Measurements from ENCODE around the gene KYAT1. TPM values are rescaled to one million over a fixed set of nuclear protein-coding genes. Genes with fewer than 3 reads are reported as not detected.

KYAT1 gene
- total RNA-seq, 1 experiment from 2014 or later, result 6.1 TPM

DNA sequence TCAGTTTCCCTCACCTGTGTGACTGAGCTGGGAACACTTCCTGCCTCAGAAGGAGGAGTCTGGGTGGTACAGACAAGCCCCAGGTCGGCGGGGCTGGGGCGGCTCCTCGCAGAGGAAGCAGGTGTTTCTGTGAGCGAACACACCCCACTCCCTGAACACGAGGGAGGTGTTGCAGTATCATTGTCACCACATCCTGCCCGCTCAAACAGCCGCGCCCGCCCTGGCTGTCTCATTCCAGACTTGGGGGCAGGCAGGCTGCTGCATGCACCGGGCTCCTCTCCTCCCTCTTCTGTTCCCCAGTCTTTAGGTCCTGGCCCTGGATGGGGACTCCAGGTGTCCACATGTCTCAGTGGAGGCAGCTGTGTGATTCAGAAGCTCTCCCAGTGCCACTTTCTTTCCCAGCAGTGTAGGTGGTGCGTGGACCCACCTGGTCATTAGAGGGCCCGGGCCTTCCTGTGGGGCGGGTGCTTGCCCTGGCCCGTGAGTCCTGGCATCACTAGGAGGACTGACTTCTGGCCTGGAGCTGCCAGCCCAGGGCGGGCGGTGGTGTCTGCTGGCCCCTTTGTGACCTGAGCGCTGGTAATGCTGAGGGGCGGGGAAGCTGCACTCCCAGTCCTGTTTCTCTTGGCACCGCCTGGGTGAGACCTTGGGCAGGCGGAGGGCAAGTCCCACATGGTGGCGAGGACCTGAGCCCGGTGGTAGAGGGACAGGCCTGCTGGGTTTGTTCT lies 20.8 kb upstream of the KYAT1 start:
- Histone ChIP-seq H3K4me3 (ENCODE audit: low read depth in 2 of 2, low read length in 2 of 2) (no peak overlapping the region), H3K36me3 (ENCODE audit: control insufficient read depth, insufficient read depth, low read length) (no peaks in the 10 kb centered on the region), H3K4me1 (ENCODE audit: control insufficient read depth, insufficient read depth, low read length) (no peaks in the 10 kb centered on the region), H3K27ac (ENCODE audit: low read length) (no peak overlapping the region), H3K27me3 (ENCODE audit: control insufficient read depth, insufficient read depth, low read length) (no peaks in the 10 kb centered on the region), H3K9me3 (ENCODE audit: control insufficient read depth, insufficient read depth, low read depth, low read length) (no peaks in the 10 kb centered on the region)
- TF ChIP-seq, protein P1, sequence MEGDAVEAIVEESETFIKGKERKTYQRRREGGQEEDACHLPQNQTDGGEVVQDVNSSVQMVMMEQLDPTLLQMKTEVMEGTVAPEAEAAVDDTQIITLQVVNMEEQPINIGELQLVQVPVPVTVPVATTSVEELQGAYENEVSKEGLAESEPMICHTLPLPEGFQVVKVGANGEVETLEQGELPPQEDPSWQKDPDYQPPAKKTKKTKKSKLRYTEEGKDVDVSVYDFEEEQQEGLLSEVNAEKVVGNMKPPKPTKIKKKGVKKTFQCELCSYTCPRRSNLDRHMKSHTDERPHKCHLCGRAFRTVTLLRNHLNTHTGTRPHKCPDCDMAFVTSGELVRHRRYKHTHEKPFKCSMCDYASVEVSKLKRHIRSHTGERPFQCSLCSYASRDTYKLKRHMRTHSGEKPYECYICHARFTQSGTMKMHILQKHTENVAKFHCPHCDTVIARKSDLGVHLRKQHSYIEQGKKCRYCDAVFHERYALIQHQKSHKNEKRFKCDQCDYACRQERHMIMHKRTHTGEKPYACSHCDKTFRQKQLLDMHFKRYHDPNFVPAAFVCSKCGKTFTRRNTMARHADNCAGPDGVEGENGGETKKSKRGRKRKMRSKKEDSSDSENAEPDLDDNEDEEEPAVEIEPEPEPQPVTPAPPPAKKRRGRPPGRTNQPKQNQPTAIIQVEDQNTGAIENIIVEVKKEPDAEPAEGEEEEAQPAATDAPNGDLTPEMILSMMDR (IDR thresholded peaks at IDR 0.05), result no peak
- no peak for TF ChIP-seq SIN3A (IDR thresholded peaks at IDR 0.05; ENCODE audit: borderline replicate concordance, insufficient read depth, low read depth, low read length)
- TF ChIP-seq TCF7L2 (IDR thresholded peaks at IDR 0.05; ENCODE audit: low read depth, low read length), result no peak
- TF ChIP-seq REST (IDR thresholded peaks at IDR 0.05; ENCODE audit: insufficient read depth in 1 of 2, low read depth in 2 of 2, low read length in 1 of 2), result no peak
- TF ChIP-seq POLR2AphosphoS5 (IDR thresholded peaks at IDR 0.05; ENCODE audit: low read depth, low read length), result no peak
- no peak for ATAC-seq
- in situ Hi-C loops (cut with HindIII; ENCODE audit: low pct_unique_long_range_greater_than_20kb, low sequenced_read_pairs) (no loop called here), intact Hi-C loops (cut with micrococcal nuclease; ENCODE audit: unreplicated experiment) (no loop called here)
- BruUV-seq (replicated peaks), result no TSS peak
- no peak for DNase-seq (ENCODE audit: low read depth, low spot score)
- ChIA-PET CTCF (no interaction called here), POLR2A (interaction anchor here (0.7 kb wide), 1 partner anchor 14 kb away, joined by 4 read pairs; no protein-coding TSS in a partner anchor)

GRCh38 chr9:128901822-128902221 lies 20.1 kb upstream of the KYAT1 start:
- no peaks in the 10 kb centered on the region for H3K4me1 ChIP-seq (ENCODE audit: control insufficient read depth, insufficient read depth, low read length)
- no peaks in the 10 kb centered on the region for H3K27me3 ChIP-seq (ENCODE audit: control insufficient read depth, insufficient read depth, low read length)
- BruUV-seq (replicated peaks), result no TSS peak
- DNase-seq (ENCODE audit: low read depth, low spot score) (no peak), ATAC-seq (no peak)
- H3K4me3 ChIP-seq (ENCODE audit: low read depth in 2 of 2, low read length in 2 of 2), result no peak overlapping the region
- no peak overlapping the region for H3K27ac ChIP-seq (ENCODE audit: low read length)
- CTCF ChIA-PET, result no interaction called here
- H3K9me3 ChIP-seq (ENCODE audit: control insufficient read depth, insufficient read depth, low read depth, low read length), result no peaks in the 10 kb centered on the region
- in situ Hi-C loops (cut with HindIII; ENCODE audit: low pct_unique_long_range_greater_than_20kb, low sequenced_read_pairs) (no loop called here), intact Hi-C loops (cut with micrococcal nuclease; ENCODE audit: unreplicated experiment) (no loop called here)
- no peaks in the 10 kb centered on the region for H3K36me3 ChIP-seq (ENCODE audit: control insufficient read depth, insufficient read depth, low read length)
- POLR2A ChIA-PET, result interaction anchor here (0.7 kb wide), 1 partner anchor 13 kb away, joined by 4 read pairs; no protein-coding TSS in a partner anchor
- TF ChIP-seq POLR2AphosphoS5 (IDR thresholded peaks at IDR 0.05; ENCODE audit: low read depth, low read length) (no peak), SIN3A (IDR thresholded peaks at IDR 0.05; ENCODE audit: borderline replicate concordance, insufficient read depth, low read depth, low read length) (no peak), TCF7L2 (IDR thresholded peaks at IDR 0.05; ENCODE audit: low read depth, low read length) (no peak), REST (IDR thresholded peaks at IDR 0.05; ENCODE audit: insufficient read depth in 1 of 2, low read depth in 2 of 2, low read length in 1 of 2) (no peak)
- TF ChIP-seq, protein P1 (IDR thresholded peaks at IDR 0.05), result no peak
